ENCODE data around the gene TEAD3. TPM values are rescaled to one million over a fixed set of nuclear protein-coding genes. Genes with fewer than 3 reads are reported as not detected.
A peak's percentile ranks its signal among the peaks of the same experiment; 100 is the strongest.
"Not testable (repeated sequence)": the region's sequence is repeated elsewhere in the genome, so short reads cannot be mapped to it uniquely, and the experiment has no call there.

TEAD3 gene
- total RNA-seq = 1 to 10 TPM in 1 of 2 donors, under 1 TPM in 1; 0.80 to 1.8 TPM

GRCh38 chr6:35496841-35497570 is at the start of gene TEAD3:
Gene TEAD3, minus strand, starts transcription at chr6:35497079.
- peak within 1 kb of the TSS; percentile 71 for H3K4me3 Mint-ChIP-seq
- H3K9me3 Mint-ChIP-seq = no peaks in the 10 kb centered on the region
- no peaks in the 10 kb centered on the region for H3K36me3 Mint-ChIP-seq (ENCODE audit: low read depth)
- ATAC-seq (replicated peaks) = peak; percentile 77
- peaks cover 17% of the 10 kb centered on the region for H3K4me1 Mint-ChIP-seq
- peaks cover 15% of the 10 kb centered on the region for H3K27me3 Mint-ChIP-seq
- H3K27ac Mint-ChIP-seq = no peak within 1 kb of the TSS

DNA sequence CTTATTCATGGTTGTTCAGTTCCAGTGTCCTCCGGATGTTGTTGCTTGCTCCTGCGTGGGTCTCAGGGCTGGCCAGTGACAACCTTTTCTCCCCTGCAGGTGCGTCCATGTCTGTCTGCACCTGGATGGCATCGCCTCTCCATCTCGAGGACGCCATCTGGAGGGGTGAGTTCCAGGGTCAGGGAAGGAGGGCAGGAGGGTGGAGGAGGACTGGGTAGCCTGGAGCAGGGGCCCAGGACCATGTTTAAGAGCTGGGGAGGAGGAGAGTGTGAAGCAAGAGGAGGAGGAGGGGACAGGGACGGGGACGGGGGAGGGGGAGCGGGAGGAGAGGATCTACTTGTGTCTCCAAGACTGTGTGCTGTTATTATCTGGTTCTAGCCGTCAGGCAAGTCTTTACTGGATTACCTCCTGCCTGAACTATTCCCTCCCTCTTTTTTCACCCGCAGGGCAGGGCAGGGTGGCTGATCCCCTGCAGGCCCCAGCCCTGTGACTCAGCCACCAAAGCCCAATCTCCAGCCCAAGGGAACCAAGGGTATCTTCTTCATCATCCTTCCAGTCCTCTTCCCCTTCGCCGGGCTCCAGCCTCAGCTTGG is 48.0 kb upstream of the TEAD3 start:
- Mint-ChIP-seq H3K4me1 (no peaks in the 10 kb centered on the region), H3K27me3 (no peaks in the 10 kb centered on the region), H3K27ac (no peak overlapping the region), H3K9me3 (no peaks in the 10 kb centered on the region), H3K36me3 (ENCODE audit: low read depth) (no peaks in the 10 kb centered on the region), H3K4me3 (no peak overlapping the region)
- no peak for ATAC-seq (replicated peaks)

DNA sequence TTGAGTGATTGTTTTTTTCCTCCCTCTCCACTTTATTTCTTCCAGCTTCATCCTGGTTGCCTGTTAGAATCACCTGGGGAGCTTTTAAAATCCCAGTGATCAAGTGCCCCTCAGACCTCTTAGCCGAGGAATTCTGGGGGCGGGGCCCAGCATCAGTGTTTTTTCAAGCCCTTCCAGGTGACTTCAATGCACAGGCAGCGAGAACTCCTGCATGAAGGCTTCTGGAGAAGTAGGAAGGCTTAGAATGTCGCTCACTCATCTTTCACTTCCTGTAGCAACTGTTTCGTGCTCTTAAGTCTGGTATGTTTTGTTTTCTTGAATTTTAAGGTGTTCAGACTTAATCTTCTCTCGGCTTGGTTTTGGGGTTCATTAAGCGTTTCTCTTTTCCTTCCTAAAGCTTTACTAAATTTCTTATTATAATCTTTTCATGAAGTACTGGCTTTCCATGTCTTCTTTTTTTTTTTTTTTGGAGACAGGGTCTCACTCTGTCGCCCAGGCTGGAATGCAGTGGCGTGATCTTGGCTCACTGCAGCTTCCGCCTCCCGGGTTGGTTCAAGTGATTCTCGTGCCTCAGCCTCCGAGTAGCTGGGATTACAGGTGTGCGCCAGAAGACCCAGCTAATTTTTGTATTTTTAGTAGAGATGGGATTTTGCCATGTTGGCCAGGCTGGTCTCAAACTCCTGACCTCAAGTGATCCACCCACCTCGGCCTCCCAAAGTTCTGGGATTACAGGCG is 46.7 kb upstream of the TEAD3 start:
- H3K27ac Mint-ChIP-seq = no peak overlapping the region
- no peaks in the 10 kb centered on the region for H3K27me3 Mint-ChIP-seq
- no peak overlapping the region for H3K4me3 Mint-ChIP-seq
- no peaks in the 10 kb centered on the region for H3K36me3 Mint-ChIP-seq (ENCODE audit: low read depth)
- no peak for ATAC-seq (replicated peaks)
- H3K4me1 Mint-ChIP-seq = no peaks in the 10 kb centered on the region
- no peaks in the 10 kb centered on the region for H3K9me3 Mint-ChIP-seq

DNA sequence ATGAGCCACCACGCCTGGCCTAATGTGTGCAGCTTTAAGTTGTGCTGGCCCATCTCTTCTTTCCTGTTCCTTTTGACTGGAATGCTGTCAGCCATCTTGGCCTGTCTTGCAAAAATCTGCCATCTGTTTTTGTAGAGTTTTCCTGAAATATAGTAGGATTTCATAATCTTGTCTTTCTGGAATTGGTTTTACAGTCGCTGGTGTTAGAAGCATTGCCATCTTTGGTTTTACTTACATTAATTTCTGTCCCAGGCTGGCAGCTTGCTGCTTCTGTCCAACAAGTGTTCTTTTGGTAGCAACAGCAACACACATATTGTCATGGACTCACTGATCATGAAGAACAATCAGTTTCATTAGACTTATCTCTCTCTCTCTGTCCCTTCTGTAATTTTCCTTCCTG is 45.0 kb upstream of the TEAD3 start:
- Mint-ChIP-seq H3K4me1 (no peaks in the 10 kb centered on the region), H3K27ac (no peak overlapping the region), H3K4me3 (no peak overlapping the region), H3K9me3 (no peaks in the 10 kb centered on the region), H3K27me3 (no peaks in the 10 kb centered on the region), H3K36me3 (ENCODE audit: low read depth) (no peaks in the 10 kb centered on the region)
- no peak for ATAC-seq (replicated peaks)

GRCh38 chr6:35539223-35539622 is 42.3 kb upstream of the TEAD3 start:
- Mint-ChIP-seq H3K27ac (no peak overlapping the region), H3K4me3 (no peak overlapping the region), H3K9me3 (no peaks in the 10 kb centered on the region), H3K4me1 (peaks cover 5% of the 10 kb centered on the region), H3K27me3 (peaks cover 9% of the 10 kb centered on the region), H3K36me3 (ENCODE audit: low read depth) (no peaks in the 10 kb centered on the region)
- ATAC-seq (replicated peaks) = no peak

DNA sequence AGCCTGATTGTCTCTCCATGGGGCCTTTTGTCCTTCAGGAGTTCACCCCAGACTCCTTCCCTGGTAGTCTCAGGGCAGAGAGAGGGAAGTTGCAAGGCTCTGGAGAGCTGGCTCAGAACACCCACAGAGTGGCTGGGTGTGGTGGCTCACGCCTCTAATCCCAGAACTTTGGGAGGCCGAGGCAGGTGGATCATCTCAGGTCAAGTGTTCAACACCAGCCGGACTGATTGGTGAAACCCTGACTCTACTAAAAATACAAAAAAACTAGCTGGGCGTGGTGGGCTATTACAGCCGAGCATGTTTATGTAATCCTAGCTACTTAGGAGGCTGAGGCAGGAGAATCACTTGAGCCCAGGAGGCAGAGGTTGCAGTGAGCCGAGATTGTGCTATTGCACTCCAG is 39.0 kb upstream of the TEAD3 start:
- H3K36me3 Mint-ChIP-seq (ENCODE audit: low read depth); ATAC-seq (replicated peaks); H3K4me1 Mint-ChIP-seq; H3K27ac Mint-ChIP-seq; H3K9me3 Mint-ChIP-seq; H3K4me3 Mint-ChIP-seq: not testable (repeated sequence)
- H3K27me3 Mint-ChIP-seq = peaks cover 11% of the 10 kb centered on the region

GRCh38 chr6:35534407-35535170 is 37.7 kb upstream of the TEAD3 start:
- ATAC-seq (replicated peaks) = no peak
- Mint-ChIP-seq H3K36me3 (ENCODE audit: low read depth) (no peaks in the 10 kb centered on the region), H3K4me3 (no peak overlapping the region), H3K27me3 (peaks cover 11% of the 10 kb centered on the region), H3K27ac (no peak overlapping the region), H3K9me3 (no peaks in the 10 kb centered on the region), H3K4me1 (peaks cover 7% of the 10 kb centered on the region)

GRCh38 chr6:35533981-35534380 is 37.1 kb upstream of the TEAD3 start:
- Mint-ChIP-seq H3K27ac (no peak overlapping the region), H3K36me3 (ENCODE audit: low read depth) (no peaks in the 10 kb centered on the region), H3K4me1 (peaks cover 7% of the 10 kb centered on the region), H3K27me3 (peaks cover 11% of the 10 kb centered on the region), H3K4me3 (no peak overlapping the region), H3K9me3 (no peaks in the 10 kb centered on the region)
- ATAC-seq (replicated peaks) = no peak

DNA sequence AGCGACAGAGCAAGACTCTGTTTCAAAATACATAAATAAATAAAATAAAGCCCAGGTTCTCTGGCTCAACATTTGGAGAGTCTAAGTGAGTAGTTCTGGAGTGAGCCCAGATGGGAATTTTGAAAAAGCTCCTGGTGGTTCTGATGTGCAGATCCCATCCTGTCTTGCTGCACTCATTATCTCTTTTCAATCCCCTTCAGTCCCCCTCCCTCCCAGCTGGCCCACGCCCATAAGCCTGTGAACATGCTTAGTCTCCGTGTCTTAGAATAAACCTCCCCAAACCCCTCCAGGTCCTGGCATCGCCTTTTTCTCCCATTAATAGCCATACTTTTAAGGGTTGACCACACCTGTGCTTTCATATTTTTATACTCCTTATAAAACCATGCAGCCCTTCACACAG is 35.2 kb upstream of the TEAD3 start:
- no peak for ATAC-seq (replicated peaks)
- no peak overlapping the region for H3K4me3 Mint-ChIP-seq
- H3K27me3 Mint-ChIP-seq = peaks cover 11% of the 10 kb centered on the region
- no peaks in the 10 kb centered on the region for H3K36me3 Mint-ChIP-seq (ENCODE audit: low read depth)
- H3K27ac Mint-ChIP-seq = no peak overlapping the region
- H3K4me1 Mint-ChIP-seq = peaks cover 7% of the 10 kb centered on the region
- no peaks in the 10 kb centered on the region for H3K9me3 Mint-ChIP-seq

DNA sequence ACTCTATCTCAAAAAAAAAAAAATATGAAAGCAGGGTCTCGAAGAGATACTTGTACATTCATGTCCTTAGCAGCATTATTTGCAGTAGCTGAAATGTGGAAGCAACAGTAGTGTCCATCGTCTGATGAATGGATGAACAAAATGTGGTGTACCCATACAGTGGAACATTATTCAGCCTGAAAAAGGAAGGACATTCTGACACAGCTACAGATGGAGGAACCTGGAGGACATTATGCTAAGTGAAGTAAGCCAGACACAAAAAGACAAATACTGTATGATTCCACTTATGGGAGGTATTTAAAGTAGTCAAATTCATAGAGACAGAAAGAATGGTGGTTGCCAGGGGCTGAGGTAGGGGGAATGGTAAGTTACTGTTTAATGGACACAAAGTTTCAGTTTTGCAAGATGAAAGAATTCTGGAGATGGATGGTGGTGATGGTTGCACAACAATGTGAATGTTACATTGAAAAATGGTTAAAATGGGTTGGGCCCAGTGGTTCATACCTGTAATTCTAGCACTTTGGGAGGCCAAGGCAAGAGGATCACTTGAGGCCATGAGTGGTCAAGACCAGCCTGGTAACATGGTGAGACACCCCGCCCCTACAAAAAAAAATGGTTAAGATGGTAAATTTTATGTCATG is 27.6 kb upstream of the TEAD3 start:
- no peaks in the 10 kb centered on the region for H3K36me3 Mint-ChIP-seq (ENCODE audit: low read depth)
- H3K9me3 Mint-ChIP-seq = no peaks in the 10 kb centered on the region
- no peaks in the 10 kb centered on the region for H3K4me1 Mint-ChIP-seq
- no peak overlapping the region for H3K4me3 Mint-ChIP-seq
- H3K27ac Mint-ChIP-seq = no peak overlapping the region
- H3K27me3 Mint-ChIP-seq = no peaks in the 10 kb centered on the region
- ATAC-seq (replicated peaks) = no peak

GRCh38 chr6:35522660-35523658 is 26.1 kb upstream of the TEAD3 start:
- H3K36me3 Mint-ChIP-seq (ENCODE audit: low read depth) = no peaks in the 10 kb centered on the region
- peak overlapping the region; percentile 65 for H3K27ac Mint-ChIP-seq
- H3K27me3 Mint-ChIP-seq = no peaks in the 10 kb centered on the region
- H3K4me1 Mint-ChIP-seq = no peaks in the 10 kb centered on the region
- no peaks in the 10 kb centered on the region for H3K9me3 Mint-ChIP-seq
- H3K4me3 Mint-ChIP-seq = peak overlapping the region; percentile 77
- ATAC-seq (replicated peaks) = peak; percentile 93

DNA sequence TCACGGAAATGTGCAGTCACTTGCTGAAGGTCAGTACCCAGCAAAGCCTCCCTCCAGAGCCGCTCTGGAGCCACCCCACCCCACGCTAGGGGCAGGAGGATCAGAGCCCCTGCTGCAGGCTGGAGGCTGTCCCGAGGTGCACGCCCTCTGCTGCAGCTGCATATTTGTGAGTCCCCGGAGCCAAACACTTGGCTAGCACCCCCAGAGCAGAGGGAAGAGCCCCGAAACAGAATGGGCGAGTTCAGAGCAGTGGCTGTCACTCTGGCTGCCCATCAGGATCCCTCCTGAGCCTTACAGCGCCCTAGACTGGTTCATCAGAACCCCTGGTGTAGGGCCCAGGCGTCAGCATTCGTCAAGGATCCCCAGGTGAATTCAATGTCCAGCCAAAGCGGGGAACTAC is 25.3 kb upstream of the TEAD3 start:
- Mint-ChIP-seq H3K4me3 (peak overlapping the region; percentile 77), H3K4me1 (no peaks in the 10 kb centered on the region), H3K27ac (peak overlapping the region; percentile 65), H3K27me3 (no peaks in the 10 kb centered on the region), H3K36me3 (ENCODE audit: low read depth) (no peaks in the 10 kb centered on the region), H3K9me3 (no peaks in the 10 kb centered on the region)
- ATAC-seq (replicated peaks) = no peak

GRCh38 chr6:35521235-35521634 is 24.4 kb upstream of the TEAD3 start:
- H3K27me3 Mint-ChIP-seq = no peaks in the 10 kb centered on the region
- no peaks in the 10 kb centered on the region for H3K4me1 Mint-ChIP-seq
- no peaks in the 10 kb centered on the region for H3K9me3 Mint-ChIP-seq
- H3K36me3 Mint-ChIP-seq (ENCODE audit: low read depth) = no peaks in the 10 kb centered on the region
- H3K4me3 Mint-ChIP-seq = no peak overlapping the region
- no peak overlapping the region for H3K27ac Mint-ChIP-seq
- ATAC-seq (replicated peaks) = no peak

Data from activated T-helper 17 cell treated with anti-CD3 and anti-CD28 coated beads, Interleukin-2, amount 50 U/mL, for 72 hours (primary cell).